ENCODE data around the gene KLHL17.
"Not testable (repeated sequence)": the region's sequence is repeated elsewhere in the genome, so short reads cannot be mapped to it uniquely, and the experiment has no call there.

KLHL17 gene

GRCh38 chr1:1003618-1004419 is 43.4 kb downstream of the KLHL17 start:
- no peak for DNase-seq

GRCh38 chr1:1004420-1004779 is 44.0 kb downstream of the KLHL17 start:
- no peak for DNase-seq

DNA sequence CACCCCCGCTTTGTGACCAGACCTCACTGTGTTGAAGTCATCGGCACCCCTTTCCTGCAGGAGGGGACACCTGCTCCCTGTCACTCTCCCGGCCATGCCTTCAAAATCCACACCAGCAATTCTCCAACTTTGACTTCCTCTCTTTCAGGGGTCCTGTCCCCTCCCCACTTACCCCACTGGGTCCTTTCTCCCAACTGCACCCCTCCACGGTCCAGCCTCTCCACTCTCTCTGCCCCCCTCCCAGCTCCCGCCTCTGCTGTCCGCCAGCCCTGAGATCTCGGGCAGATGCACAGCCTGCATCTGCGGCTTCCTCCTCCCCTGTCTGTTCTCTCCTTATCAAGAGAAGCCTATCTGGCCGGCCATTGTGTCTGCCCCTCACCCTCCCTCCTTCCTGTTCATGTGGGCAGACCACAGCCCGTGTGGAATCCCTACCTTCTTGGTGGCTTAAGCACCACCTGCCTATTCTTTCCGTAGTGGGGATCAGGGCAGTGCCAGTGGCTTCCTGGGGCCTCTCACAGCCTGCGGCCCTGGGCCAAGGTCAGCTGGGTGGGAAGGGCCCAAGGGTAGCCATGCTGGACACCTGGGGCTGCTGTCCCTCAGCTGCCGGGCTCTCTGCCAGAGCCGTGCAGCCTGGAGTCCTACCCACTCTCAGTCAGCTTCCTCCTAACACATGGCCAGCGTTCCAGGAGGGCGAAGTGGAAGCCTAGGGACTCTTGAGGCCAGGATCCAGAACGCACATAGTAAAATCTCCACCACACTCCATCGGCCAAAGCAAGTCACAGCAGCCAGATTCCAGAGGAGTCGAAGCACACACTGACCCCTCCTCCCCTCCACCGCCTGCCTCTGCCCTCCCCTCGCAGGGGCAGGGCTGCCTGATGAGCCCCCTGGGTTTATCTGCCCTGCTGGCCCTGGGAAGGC is 44.7 kb downstream of the KLHL17 start:
- no peak for DNase-seq

GRCh38 chr1:1005774-1006304 is 45.5 kb downstream of the KLHL17 start:
- no peak for DNase-seq

DNA sequence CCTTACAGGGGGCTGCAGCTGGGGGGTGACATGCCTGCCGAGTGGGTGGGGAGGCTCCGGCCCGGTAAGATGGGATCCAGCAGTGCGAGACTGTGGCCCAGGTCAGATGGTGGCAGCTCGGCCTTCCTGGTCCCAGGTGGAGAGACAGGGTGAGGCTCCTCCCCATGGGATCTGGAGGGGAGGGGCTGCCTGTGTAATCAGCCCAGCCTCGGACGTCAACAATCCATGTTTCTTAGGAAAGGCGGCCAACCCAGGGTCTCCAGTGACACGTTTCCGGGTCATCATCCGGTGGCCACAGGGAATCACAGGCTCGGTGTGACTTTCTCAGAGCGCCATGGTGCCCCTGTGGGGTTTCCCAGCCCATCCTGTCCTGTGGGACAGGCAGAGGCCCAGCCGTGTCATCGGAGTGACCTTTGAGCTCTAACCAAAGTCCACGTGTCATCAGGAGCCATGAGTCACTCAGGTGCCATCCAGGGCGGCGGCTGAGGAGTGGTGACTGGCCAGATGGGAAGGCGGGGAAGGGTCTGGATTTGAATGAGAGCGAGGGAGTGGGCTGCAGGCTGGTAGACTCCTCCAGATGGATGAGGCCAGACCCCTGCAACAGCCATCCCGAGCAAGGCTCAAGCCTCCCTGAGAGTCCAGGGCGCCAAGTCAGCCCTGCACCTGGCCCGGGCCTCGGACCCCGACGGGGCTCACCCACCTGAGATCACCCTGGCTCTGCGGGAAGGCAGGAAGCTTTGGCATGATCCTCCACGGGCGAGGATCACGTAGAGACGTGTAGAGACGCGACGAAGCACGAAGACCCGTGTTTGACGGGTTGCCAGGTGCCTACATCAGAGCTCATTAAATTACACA is 46.1 kb downstream of the KLHL17 start:
- DNase-seq = no peak

- DNase-seq = not testable (repeated sequence)
Observed at GRCh38 chr1:1010131-1010530, 49.7 kb downstream of the KLHL17 start.

DNA sequence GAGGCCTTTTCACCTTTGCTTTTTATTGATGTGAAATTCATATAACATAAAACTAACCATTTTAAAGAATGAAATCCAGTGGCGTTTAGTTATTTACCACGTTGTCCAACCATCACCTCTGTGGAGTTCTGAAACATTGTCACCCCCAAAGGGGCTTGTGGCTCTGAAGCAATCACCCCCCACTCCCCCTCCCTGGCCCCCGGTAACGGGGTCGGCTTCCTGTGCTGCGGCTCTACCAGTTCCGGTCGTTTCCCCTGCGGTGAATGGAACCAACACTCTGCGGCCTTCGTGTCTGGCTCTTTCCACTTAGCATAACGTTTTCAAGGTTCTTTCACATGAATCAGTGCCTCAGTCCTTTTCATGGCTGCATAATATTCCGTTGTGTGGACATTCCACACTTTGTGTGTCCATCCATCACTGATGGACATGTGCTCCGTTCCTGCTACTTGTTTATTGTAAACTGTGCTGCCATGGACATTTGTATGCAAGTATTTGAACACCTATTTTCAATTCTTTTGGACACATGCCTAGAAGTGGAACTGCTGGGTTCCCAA is 51.1 kb downstream of the KLHL17 start:
- no peak for DNase-seq

- not testable (repeated sequence) for DNase-seq
Observed at GRCh38 chr1:1012736-1013104, 52.3 kb downstream of the KLHL17 start.

DNA sequence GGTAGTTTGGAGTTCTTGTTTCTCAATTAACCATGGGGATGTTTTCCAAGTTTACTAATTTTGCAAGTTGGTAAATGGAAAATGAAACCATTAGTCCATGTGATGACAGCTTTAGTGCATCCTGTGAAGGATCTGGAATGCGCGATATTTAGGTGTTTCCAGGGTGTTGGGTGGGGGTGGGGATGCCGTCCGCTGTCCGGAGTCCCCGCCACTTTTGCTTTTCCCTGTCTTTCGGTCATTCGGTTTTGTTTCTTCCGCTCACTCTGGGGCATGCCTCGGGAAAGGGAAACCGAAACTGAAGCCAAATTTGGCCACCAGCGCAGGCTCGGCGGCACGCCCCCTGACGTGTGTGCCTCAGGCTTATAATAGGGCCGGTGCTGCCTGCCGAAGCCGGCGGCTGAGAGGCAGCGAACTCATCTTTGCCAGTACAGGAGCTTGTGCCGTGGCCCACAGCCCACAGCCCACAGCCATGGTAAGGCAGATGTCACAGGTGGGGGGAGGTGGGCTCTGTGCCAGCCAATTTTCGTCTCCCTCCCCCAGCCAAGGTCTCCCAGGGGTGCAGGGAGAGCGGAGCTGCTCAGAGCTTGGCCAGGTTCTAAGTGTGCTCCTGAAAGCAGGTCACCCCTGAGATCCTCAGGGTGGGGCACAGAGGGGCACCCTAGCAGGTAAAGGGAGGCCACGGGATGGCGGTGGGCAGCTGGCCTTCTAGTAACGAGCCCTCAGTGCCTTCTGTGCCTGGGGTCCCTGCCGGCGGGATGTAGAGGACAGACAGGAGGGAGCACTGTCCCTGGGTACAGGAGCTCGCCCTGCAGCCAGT is 52.9 kb downstream of the KLHL17 start, which contains the start of gene ISG15:
TSS of gene ISG15 (plus strand) at position 393 of the 817 bp plus-strand sequence. CDS start at position 470, 77 bp downstream.
- DNase-seq = peak in 1 of 2 experiments; percentile 47

DNA sequence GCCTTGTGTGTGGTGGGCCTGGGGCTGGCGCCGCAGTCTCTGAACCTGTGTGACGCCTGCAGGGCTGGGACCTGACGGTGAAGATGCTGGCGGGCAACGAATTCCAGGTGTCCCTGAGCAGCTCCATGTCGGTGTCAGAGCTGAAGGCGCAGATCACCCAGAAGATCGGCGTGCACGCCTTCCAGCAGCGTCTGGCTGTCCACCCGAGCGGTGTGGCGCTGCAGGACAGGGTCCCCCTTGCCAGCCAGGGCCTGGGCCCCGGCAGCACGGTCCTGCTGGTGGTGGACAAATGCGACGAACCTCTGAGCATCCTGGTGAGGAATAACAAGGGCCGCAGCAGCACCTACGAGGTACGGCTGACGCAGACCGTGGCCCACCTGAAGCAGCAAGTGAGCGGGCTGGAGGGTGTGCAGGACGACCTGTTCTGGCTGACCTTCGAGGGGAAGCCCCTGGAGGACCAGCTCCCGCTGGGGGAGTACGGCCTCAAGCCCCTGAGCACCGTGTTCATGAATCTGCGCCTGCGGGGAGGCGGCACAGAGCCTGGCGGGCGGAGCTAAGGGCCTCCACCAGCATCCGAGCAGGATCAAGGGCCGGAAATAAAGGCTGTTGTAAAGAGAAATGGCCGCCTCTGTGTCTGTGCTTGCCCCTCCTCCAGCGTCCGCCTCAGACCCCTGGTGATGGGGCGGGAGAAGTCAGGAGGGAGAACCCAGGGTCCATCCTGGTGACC is 53.7 kb downstream of the KLHL17 start:
- no peak for DNase-seq

- no peak for DNase-seq
Observed at GRCh38 chr1:1014799-1015681, 54.7 kb downstream of the KLHL17 start.
